Frontal cortex (tissue), 4 donors: ENCODE data around the gene CACNA1F. TPM values are rescaled to one million over a fixed set of nuclear protein-coding genes. Genes with fewer than 3 reads are reported as not detected.

Experiments
- DNase-seq, 2 donors: peaks; one replicate each; pipeline ENCODE4 v3.0.0; 2012; ENCODE audit warnings: low spot score in 2 of 2
- FAIRE-seq: peaks from 2 replicates; lab custom pipeline; 2012; peaks lifted over from hg19 to GRCh38; lab: Jason Lieb, UNC
- total RNA-seq: library from RNA; depleted of rRNA; stranded (reverse); fragments of >200 nt; gene quantifications from one replicate; pipeline ENCODE4 v1.2.3, GENCODE V29; 2014
- donor health status: control.
- donor health status: control.
- donor health status: control.

Gene CACNA1F
- total RNA-seq, 1 donor from 2014 or later, result under 0.01 TPM

DNA sequence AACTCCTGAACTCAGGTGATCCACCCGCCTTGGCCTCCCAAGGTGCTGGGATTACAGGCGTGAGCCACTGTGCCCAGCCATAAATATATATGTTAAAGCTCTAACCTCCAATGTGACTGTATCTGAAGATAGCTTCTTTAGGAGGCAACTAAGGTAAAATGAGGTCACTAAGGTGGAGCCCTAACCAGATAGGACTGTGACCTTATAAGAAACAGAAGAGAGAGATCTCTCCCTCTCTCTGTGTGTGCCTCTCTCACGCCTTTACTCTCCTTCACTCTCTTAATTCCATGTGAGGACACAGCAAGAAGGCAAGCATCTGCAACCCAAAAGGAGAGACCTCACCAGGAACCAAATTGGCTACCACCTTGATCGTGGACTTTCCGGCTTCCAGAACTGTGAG is 71.5 kb downstream of the CACNA1F start:
- FAIRE-seq (no peak), DNase-seq (no peak)

DNA sequence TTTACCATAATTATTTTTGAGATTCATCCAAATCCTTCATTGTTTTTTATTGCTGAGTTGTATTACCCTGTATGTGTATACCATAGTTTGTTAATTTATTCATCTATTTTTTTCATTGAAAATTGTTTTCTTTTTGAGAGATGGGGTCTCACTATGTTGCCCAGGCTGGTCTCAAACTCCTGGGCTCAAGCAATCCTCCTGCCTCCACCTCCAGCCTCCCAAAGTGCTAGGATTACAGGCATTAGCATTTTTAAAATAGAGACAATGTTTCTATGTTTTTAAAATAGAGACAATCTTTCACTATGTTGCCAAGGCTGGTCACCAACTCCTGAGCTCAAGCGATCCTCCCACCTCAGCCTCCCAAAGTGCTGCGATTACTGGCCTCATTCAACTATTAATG is 72.2 kb downstream of the CACNA1F start:
- DNase-seq, result no peak
- no peak for FAIRE-seq

DNA sequence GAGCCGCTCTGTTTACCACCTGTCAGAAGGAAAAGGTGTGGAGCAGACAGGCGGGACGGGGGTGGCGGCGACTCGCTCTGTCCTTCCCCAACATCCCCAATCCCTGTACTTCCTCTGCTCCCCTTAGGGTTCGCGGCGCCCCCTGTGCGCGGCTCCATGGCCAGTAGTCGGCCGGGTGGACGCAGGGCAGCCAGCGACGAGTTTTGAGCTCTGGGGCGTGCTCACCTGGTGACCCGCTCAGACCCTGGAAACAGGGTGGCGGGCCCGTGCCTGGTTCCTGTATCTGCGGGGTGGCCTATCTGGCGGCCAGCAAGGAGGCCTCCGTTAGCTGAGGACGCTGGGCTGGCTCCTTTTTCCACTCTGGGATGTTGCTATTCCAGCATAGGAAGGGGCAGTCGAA is 75.9 kb downstream of the CACNA1F start:
- FAIRE-seq, result no peak

DNA sequence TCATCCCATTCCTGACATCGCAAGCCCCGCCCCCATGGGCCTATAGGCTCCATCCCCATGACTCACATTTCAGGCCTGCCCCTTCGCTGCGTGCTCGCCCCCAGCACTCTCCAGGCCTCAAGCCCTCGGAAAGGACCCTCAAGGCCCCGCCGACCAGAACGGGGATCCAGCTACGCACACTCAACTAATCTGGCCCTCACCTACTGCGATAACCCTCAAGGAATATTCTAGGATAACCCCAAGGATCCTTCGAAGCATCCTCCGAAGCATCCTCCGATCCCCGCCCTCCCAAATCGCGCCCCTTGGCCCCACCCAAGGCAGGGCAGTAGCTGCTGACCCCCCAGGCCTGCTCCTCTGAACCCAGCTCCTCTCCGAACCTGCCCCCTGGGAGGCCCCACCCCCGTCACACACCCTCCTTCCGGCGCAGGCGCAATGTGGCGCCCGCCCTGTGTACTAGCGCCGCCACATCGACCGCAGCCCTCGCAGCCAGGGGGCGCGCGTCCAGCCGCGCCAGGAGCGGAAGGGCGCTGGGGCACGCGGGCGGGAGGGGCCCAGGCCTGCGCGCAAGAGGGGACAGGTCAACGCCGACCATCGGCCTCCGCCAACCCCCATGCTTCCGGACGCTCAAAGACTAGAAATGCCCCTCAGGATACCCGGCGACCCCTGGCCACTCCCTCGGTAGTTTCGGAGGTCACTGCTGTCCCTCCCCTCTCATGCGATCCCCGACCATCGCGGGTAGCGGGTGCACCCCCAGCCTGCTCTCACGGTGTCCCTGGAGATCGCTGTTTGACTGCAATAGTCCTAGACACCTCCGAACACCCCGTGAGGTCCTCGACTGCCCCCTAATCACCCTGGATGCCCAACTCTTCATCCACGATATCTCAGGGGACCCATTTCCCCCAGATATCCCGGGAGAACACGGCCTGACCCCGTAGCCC is 77.0 kb downstream of the CACNA1F start:
- FAIRE-seq, result no peak
- peak; percentile 77 to 83 for DNase-seq

More for the DNA sequence above, 75.9 kb downstream of the CACNA1F start:
- DNase-seq, result no peak

DNA sequence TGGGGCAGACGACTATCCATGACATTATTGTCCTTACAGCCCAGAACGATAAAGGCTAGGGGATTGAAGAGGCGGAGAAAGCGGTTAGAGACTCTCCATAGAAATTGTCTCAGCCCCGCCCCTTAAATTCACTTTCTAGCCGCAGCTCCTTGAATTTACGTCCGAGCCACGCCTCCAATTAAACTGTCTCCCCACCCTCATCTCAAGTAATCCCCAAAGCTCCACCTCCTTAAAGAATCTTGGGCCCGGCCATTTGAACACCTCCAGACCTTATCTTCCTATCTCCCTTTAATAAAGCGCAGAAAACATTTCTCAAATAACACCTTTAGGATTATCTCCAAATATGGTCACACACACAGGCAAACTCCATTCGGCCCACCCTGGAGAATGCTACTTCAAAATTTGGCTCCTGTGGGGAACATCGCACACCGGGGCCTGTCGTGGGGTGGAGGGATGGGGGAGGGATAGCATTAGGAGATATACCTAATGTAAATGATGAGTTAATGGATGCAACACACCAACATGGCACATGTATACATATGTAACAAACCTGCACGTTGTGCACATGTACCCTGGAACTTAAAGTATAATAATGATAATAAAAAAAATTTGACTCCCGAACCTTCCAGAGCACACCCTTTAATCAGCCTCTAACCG is 77.8 kb downstream of the CACNA1F start:
- FAIRE-seq, result no peak

More for the DNA sequence above, 77.8 kb downstream of the CACNA1F start:
- DNase-seq, result peak in 1 of 2 donors; percentile 10

Other genes with a start within 250 kb of the CACNA1F start
- 35.1 TPM for gene GRIPAP1, start 231.1 kb downstream of the CACNA1F start, total RNA-seq
- gene TFE3, start 190.0 kb downstream of the CACNA1F start, total RNA-seq, result 8.6 TPM
- gene CCDC120, start 174.3 kb downstream of the CACNA1F start, total RNA-seq, result 1.6 TPM
- gene PRAF2, start 159.3 kb downstream of the CACNA1F start, total RNA-seq, result 6.1 TPM
- gene WDR45, start 153.5 kb downstream of the CACNA1F start, total RNA-seq, result 24.5 TPM
- 16.3 TPM for gene GPKOW, start 109.6 kb downstream of the CACNA1F start, total RNA-seq
- 2.4 TPM for gene MAGIX, start 70.6 kb downstream of the CACNA1F start, total RNA-seq
- gene PLP2, start 61.4 kb downstream of the CACNA1F start, total RNA-seq, result 0.82 TPM
- under 0.01 TPM for gene PRICKLE3, start 47.0 kb downstream of the CACNA1F start, total RNA-seq
- 151 TPM for gene SYP, start 33.1 kb downstream of the CACNA1F start, total RNA-seq
- gene CCDC22, start 2.1 kb upstream of the CACNA1F start, total RNA-seq, result 3.7 TPM
- not detected for gene FOXP3, start 31.4 kb upstream of the CACNA1F start, total RNA-seq
- gene PPP1R3F, start 36.5 kb upstream of the CACNA1F start, total RNA-seq, result 17.1 TPM
- not detected for gene GAGE10, start 70.3 kb upstream of the CACNA1F start, total RNA-seq
- gene GAGE12J, start 88.7 kb upstream of the CACNA1F start, total RNA-seq, result not detected
- gene GAGE13, start 98.2 kb upstream of the CACNA1F start, total RNA-seq, result not detected